Raji (cell line): ENCODE results near the gene TCL1B.
A peak's percentile ranks its signal among the peaks of the same experiment; 100 is the strongest.

Source experiments
- POLR2A ChIP-seq: IDR thresholded peaks from 2 replicates; pipeline ENCODE4 v1.6.1; 2011; ENCODE audit warnings: low read depth, low read length, control low read depth; ENCODE audit not compliant: insufficient read depth

The TCL1B gene

GRCh38 chr14:95662376-95663186, 23.6 kb upstream of the TCL1B start:
- 0 out of 2 replicates have a peak, but pooled peaks have one; percentile 11 for TF ChIP-seq POLR2A

- TF ChIP-seq POLR2A, result 0 out of 2 replicates have a peak, but pooled peaks have one; percentile 9
Measured at GRCh38 chr14:95663226-95663797, 22.9 kb upstream of the TCL1B start.

- no peak for TF ChIP-seq POLR2A
Measured at GRCh38 chr14:95664066-95664465, 22.2 kb upstream of the TCL1B start.

GRCh38 chr14:95664546-95664945, 21.7 kb upstream of the TCL1B start:
- TF ChIP-seq POLR2A, result no peak; the same call in 1 of the 2 replicates

- TF ChIP-seq POLR2A, result peak; percentile 39; the same call in 1 of the 2 replicates
Measured at GRCh38 chr14:95665530-95665929, 20.7 kb upstream of the TCL1B start.

- TF ChIP-seq POLR2A, result no peak
Measured at GRCh38 chr14:95666450-95666849, 19.8 kb upstream of the TCL1B start.

GRCh38 chr14:95667249-95667693, 19.0 kb upstream of the TCL1B start:
- peak; percentile 68; the same call in 1 of the 2 replicates for TF ChIP-seq POLR2A

- no peak for TF ChIP-seq POLR2A
Measured at GRCh38 chr14:95668235-95668772, 17.9 kb upstream of the TCL1B start.

- no peak for TF ChIP-seq POLR2A
Measured at GRCh38 chr14:95674613-95675012, 11.6 kb upstream of the TCL1B start.

- TF ChIP-seq POLR2A, result no peak
Measured at GRCh38 chr14:95675486-95675885, 10.7 kb upstream of the TCL1B start.

GRCh38 chr14:95677179-95677835, 8.9 kb upstream of the TCL1B start:
- no peak for TF ChIP-seq POLR2A

- no peak for TF ChIP-seq POLR2A
Measured at GRCh38 chr14:95679148-95679815, 6.9 kb upstream of the TCL1B start.

- TF ChIP-seq POLR2A, result no peak
Measured at GRCh38 chr14:95679998-95680735, 6.1 kb upstream of the TCL1B start.

- TF ChIP-seq POLR2A, result no peak
Measured at GRCh38 chr14:95681153-95681552, 5.1 kb upstream of the TCL1B start.

- TF ChIP-seq POLR2A, result no peak
Measured at GRCh38 chr14:95683793-95684192, 2.4 kb upstream of the TCL1B start.

GRCh38 chr14:95686935-95687334, 709 bp downstream of the TCL1B start:
- TF ChIP-seq POLR2A, result no peak
